ENCODE results near the gene SOCS2.
"Not testable (repeated sequence)": the region's sequence is repeated elsewhere in the genome, so short reads cannot be mapped to it uniquely, and the experiment has no call there.

Gene SOCS2

DNA sequence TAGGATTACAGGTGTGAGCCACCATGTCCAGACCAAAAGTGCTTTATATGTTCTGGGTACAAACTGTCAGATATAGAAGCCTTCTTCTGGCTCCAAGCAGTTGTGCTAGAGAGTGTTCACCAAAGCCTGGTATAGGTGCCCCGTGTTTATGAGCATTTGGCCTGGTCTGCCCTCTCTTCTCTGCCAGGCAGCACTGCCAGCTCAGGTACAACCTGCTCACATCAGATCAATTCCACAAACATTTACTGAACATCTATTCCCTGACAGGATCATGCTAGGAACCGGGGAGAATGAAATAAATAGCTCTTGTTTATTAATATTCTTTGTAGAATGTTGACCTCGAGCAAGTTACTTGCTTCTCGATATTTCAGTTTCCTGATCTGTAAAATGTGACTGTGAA is 20.0 kb upstream of the SOCS2 start:
- no peaks in the 10 kb centered on the region for H3K9me3 ChIP-seq (ENCODE audit: control insufficient read depth, insufficient read depth, low read depth, low read length)
- CTCF ChIA-PET: no interaction called here
- H3K4me3 ChIP-seq (ENCODE audit: low read depth, low read length): no peak overlapping the region
- H3K27ac ChIP-seq (ENCODE audit: extremely low read depth, low read depth, low read length): no peak overlapping the region
- no peaks in the 10 kb centered on the region; a peak in 1 of 3 replicates for H3K36me3 ChIP-seq (ENCODE audit: control insufficient read depth in 2 of 2, insufficient read depth in 1 of 2, low read length in 2 of 2)
- POLR2A ChIA-PET: no interaction called here
- no peaks in the 10 kb centered on the region for H3K4me1 ChIP-seq (ENCODE audit: control insufficient read depth, insufficient read depth, low read length)
- TF ChIP-seq ZNF24 (tag by site-specific recombination; IDR thresholded peaks at IDR 0.05) (no peak), ZNF555 (tag by site-specific recombination; conservative IDR thresholded peaks at IDR 0.05) (no peak), ZNF514 (tag by site-specific recombination; IDR thresholded peaks at IDR 0.05) (no peak), ZNF335 (tag by site-specific recombination; conservative IDR thresholded peaks at IDR 0.05) (no peak), GLI4 (tag by site-specific recombination; IDR thresholded peaks at IDR 0.05) (no peak), ZNF146 (tag by site-specific recombination; IDR thresholded peaks at IDR 0.05) (no peak), ZNF211 (tag by site-specific recombination; IDR thresholded peaks at IDR 0.05; ENCODE audit: low read depth) (no peak), YY2 (tag by site-specific recombination; IDR thresholded peaks at IDR 0.05) (no peak), TRIM28 (IDR thresholded peaks at IDR 0.05; ENCODE audit: borderline replicate concordance, low read length) (no peak), ZNF596 (tag by site-specific recombination; IDR thresholded peaks at IDR 0.05) (no peak), ZFP37 (tag by site-specific recombination; IDR thresholded peaks at IDR 0.05) (no peak), ZNF404 (tag by site-specific recombination; IDR thresholded peaks at IDR 0.05) (no peak), ZNF530 (tag by site-specific recombination; IDR thresholded peaks at IDR 0.05; ENCODE audit: low read depth) (no peak), ZNF843 (tag by site-specific recombination; IDR thresholded peaks at IDR 0.05) (no peak)

DNA sequence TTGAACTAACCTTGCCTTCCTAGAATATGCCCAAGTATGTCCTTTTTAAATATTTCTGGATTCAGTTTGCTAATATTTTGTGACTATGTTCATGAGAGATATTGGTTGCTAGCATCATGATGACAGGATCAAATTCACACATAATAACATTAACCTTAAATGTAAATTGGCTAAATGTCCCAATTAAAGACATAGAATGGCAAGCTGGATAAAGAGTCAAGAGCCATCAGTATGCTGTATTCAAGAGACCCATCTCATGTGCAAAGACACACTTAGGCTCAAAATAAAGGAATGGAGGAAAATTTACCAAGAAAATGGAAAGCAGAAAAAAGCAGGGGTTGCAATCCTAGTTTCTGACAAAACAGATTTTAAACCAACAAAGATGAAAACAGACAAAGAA is 14.6 kb upstream of the SOCS2 start:
- H3K4me1 ChIP-seq (ENCODE audit: control insufficient read depth, insufficient read depth, low read length); POLR2A ChIA-PET; H3K4me3 ChIP-seq (ENCODE audit: low read depth, low read length); H3K27ac ChIP-seq (ENCODE audit: extremely low read depth, low read depth, low read length); H3K36me3 ChIP-seq (ENCODE audit: control insufficient read depth in 2 of 2, insufficient read depth in 1 of 2, low read length in 2 of 2); H3K9me3 ChIP-seq (ENCODE audit: control insufficient read depth, insufficient read depth, low read depth, low read length): not testable (repeated sequence)
- TF ChIP-seq ZNF529 (tag by site-specific recombination; IDR thresholded peaks at IDR 0.05; ENCODE audit: insufficient replicate concordance) (peak; percentile 68), SETDB1 (IDR thresholded peaks at IDR 0.05; ENCODE audit: insufficient read length, low read length) (peak; percentile 61)
- CTCF ChIA-PET: interaction anchor here (0.8 kb wide), 1 partner anchor 12 kb away, joined by 3 read pairs; no protein-coding TSS in a partner anchor

DNA sequence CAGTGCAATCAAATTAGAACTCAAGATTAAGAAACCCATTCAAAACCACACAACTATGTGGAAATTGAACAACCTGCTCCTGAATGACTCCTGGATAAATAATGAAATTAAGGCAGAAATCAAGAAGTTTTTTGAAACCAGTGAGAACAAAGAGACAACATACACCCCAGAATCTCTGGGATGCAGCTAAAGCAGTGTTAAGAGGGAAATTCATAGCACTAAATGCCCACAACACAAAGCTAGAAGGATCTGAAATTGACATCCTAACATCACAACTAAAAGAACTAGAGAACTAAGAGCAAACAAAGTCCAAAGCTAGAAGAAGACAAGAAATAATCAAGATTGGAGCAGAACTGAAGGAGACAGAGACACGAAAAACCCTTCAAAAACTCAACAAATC is 13.8 kb upstream of the SOCS2 start:
- CTCF ChIA-PET, POLR2A ChIA-PET: not testable (repeated sequence)

GRCh38 chr12:93563807-93564538 is 8.5 kb upstream of the SOCS2 start:
- TF ChIP-seq, protein P1, sequence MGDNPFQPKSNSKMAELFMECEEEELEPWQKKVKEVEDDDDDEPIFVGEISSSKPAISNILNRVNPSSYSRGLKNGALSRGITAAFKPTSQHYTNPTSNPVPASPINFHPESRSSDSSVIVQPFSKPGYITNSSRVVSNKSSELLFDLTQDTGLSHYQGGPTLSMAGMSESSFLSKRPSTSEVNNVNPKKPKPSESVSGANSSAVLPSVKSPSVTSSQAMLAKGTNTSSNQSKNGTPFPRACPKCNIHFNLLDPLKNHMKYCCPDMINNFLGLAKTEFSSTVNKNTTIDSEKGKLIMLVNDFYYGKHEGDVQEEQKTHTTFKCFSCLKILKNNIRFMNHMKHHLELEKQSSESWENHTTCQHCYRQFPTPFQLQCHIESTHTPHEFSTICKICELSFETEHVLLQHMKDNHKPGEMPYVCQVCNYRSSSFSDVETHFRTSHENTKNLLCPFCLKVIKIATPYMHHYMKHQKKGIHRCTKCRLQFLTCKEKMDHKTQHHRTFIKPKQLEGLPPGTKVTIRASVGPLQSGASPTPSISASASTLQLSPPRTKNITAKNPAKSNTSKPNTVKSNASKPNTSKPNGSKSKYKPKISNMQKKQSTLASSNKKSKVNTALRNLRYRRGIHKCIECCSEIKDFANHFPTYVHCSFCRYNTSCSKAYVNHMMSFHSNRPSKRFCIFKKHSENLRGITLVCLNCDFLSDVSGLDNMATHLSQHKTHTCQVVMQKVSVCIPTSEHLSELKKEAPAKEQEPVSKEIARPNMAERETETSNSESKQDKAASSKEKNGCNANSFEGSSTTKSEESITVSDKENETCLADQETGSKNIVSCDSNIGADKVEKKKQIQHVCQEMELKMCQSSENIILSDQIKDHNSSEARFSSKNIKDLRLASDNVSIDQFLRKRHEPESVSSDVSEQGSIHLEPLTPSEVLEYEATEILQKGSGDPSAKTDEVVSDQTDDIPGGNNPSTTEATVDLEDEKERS (tag by site-specific recombination; IDR thresholded peaks at IDR 0.05): no peak
- TF ChIP-seq GFI1B (tag by site-specific recombination; IDR thresholded peaks at IDR 0.05): no peak
- peak; percentile 36 for TF ChIP-seq ZNF654 (tag by site-specific recombination; IDR thresholded peaks at IDR 0.05; ENCODE audit: low read depth)
- TF ChIP-seq ZNF175 (tag by site-specific recombination; IDR thresholded peaks at IDR 0.05): no peak
- TF ChIP-seq, protein P2, sequence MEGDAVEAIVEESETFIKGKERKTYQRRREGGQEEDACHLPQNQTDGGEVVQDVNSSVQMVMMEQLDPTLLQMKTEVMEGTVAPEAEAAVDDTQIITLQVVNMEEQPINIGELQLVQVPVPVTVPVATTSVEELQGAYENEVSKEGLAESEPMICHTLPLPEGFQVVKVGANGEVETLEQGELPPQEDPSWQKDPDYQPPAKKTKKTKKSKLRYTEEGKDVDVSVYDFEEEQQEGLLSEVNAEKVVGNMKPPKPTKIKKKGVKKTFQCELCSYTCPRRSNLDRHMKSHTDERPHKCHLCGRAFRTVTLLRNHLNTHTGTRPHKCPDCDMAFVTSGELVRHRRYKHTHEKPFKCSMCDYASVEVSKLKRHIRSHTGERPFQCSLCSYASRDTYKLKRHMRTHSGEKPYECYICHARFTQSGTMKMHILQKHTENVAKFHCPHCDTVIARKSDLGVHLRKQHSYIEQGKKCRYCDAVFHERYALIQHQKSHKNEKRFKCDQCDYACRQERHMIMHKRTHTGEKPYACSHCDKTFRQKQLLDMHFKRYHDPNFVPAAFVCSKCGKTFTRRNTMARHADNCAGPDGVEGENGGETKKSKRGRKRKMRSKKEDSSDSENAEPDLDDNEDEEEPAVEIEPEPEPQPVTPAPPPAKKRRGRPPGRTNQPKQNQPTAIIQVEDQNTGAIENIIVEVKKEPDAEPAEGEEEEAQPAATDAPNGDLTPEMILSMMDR (tag by site-specific recombination; IDR thresholded peaks at IDR 0.05): peak; percentile 50; the same call in 1 of the 2 replicates
- no peak for TF ChIP-seq ZNF843 (tag by site-specific recombination; IDR thresholded peaks at IDR 0.05)
- TF ChIP-seq SP3 (tag by site-specific recombination; IDR thresholded peaks at IDR 0.05): no peak
- ChIA-PET POLR2A (interaction anchor here (0.6 kb wide), 1 partner anchor 19 kb away, joined by 3 read pairs; no protein-coding TSS in a partner anchor), CTCF (interaction anchor here (0.6 to 2.0 kb wide), 5 partner anchors 9 to 538 kb away, joined by 3 to 7 read pairs (median 4); no protein-coding TSS in a partner anchor)
- Histone ChIP-seq H3K4me3 (ENCODE audit: low read depth, low read length) (no peak overlapping the region), H3K4me1 (ENCODE audit: control insufficient read depth, insufficient read depth, low read length) (no peaks in the 10 kb centered on the region), H3K27ac (ENCODE audit: extremely low read depth, low read depth, low read length) (no peak overlapping the region), H3K36me3 (ENCODE audit: control insufficient read depth in 2 of 2, insufficient read depth in 1 of 2, low read length in 2 of 2) (peaks cover 0 to 2% of the 10 kb centered on the region in 2 experiments; a peak in 2 of 3 replicates), H3K9me3 (ENCODE audit: control insufficient read depth, insufficient read depth, low read depth, low read length) (no peaks in the 10 kb centered on the region)

More for the DNA sequence above, 13.8 kb upstream of the SOCS2 start:
- not testable (repeated sequence) for H3K36me3 ChIP-seq (ENCODE audit: control insufficient read depth in 2 of 2, insufficient read depth in 1 of 2, low read length in 2 of 2); H3K9me3 ChIP-seq (ENCODE audit: control insufficient read depth, insufficient read depth, low read depth, low read length); H3K27ac ChIP-seq (ENCODE audit: extremely low read depth, low read depth, low read length); H3K4me3 ChIP-seq (ENCODE audit: low read depth, low read length); H3K4me1 ChIP-seq (ENCODE audit: control insufficient read depth, insufficient read depth, low read length)
